Naive B cell (primary cell): ENCODE results near the gene C4orf50. TPM values are rescaled to one million over a fixed set of nuclear protein-coding genes. Genes with fewer than 3 reads are reported as not detected.

Experiments used
- ATAC-seq, 2 donors: fragments of 150-1000 bp; cut with Tn5 transposase; 2 replicates each; pipeline ENCODE4 v1.10.0; 2021; ENCODE audit warnings: low read depth in 2 of 2, mild to moderate bottlenecking in 2 of 2, moderate library complexity in 2 of 2
- DNase-seq: peaks from one replicate; pipeline ENCODE4 v3.0.0; 2022
- H3K27ac Mint-ChIP-seq, 6 donors: one replicate each; pipeline ENCODE4 v1.8.0; 2020 to 2022; ENCODE audit warnings: mild to moderate bottlenecking in 6 of 6, mixed read lengths in 6 of 6, moderate library complexity in 5 of 6, inconsistent platforms in 2 of 6
- H3K27me3 Mint-ChIP-seq, 3 donors: one replicate each; pipeline ENCODE4 v1.8.0; 2021 to 2022; ENCODE audit warnings: mixed read lengths in 3 of 3, mild to moderate bottlenecking in 1 of 3
- H3K36me3 Mint-ChIP-seq, 2 donors: one replicate each; pipeline ENCODE4 v1.8.0; 2020 to 2022; ENCODE audit warnings: mixed read lengths in 2 of 2, inconsistent platforms in 1 of 2, mild to moderate bottlenecking in 1 of 2
- H3K4me1 Mint-ChIP-seq, 3 donors: one replicate each; pipeline ENCODE4 v1.8.0; 2020 to 2022; ENCODE audit warnings: mixed read lengths in 3 of 3, inconsistent platforms in 1 of 3, mild to moderate bottlenecking in 1 of 3, moderate library complexity in 1 of 3
- H3K4me3 Mint-ChIP-seq, 8 donors: one replicate each; pipeline ENCODE4 v1.8.0; 2020 to 2022; ENCODE audit warnings: mild to moderate bottlenecking in 8 of 8, mixed read lengths in 8 of 8, moderate library complexity in 8 of 8, inconsistent platforms in 2 of 8
- H3K9me3 Mint-ChIP-seq, 7 donors: one replicate each; pipeline ENCODE4 v1.8.0; 2020 to 2022; ENCODE audit warnings: mixed read lengths in 7 of 7, mild to moderate bottlenecking in 5 of 7, inconsistent platforms in 2 of 7, moderate library complexity in 1 of 7
- polyA plus RNA-seq, 6 donors: library from polyadenylated mRNA; unstranded; fragments of 300-500 nt; fragmentation: Illumina TruSeq; gene quantifications; one replicate each; pipeline ENCODE4 v1.2.3, GENCODE V29; 2021; ENCODE audit warnings: low read depth in 6 of 6

Gene C4orf50
- polyA plus RNA-seq, 6 donors from 2014 or later = not detected

DNA sequence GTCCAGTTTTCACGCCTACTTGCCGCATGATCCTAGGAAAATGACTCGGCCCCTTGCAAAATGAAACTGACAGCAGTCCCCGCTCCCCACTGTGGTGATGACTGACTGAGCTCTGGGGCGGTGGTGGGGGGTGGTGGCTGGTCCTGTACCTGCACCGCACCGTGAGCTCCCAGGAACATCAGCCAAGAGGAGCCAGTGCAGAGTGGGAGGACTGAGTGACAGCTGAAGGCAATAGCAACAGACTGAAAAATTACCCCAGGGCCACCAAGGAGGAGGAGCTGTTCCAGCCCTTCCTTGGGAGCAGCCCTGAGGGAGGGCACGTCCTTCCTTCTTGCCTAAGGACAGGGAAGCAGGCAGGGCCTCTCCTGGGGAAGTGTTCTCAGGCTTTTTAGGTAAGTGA, 2.4 kb upstream of the C4orf50 start:
- Mint-ChIP-seq H3K36me3 (no peaks in the 10 kb centered on the region), H3K27ac (no peak overlapping the region), H3K4me3 (no peak overlapping the region), H3K4me1 (no peaks in the 10 kb centered on the region), H3K27me3 (peaks cover 16 to 30% (median 24%) of the 10 kb centered on the region in 3 donors), H3K9me3 (no peaks in the 10 kb centered on the region)
- ATAC-seq (no peak), DNase-seq (no peak)

DNA sequence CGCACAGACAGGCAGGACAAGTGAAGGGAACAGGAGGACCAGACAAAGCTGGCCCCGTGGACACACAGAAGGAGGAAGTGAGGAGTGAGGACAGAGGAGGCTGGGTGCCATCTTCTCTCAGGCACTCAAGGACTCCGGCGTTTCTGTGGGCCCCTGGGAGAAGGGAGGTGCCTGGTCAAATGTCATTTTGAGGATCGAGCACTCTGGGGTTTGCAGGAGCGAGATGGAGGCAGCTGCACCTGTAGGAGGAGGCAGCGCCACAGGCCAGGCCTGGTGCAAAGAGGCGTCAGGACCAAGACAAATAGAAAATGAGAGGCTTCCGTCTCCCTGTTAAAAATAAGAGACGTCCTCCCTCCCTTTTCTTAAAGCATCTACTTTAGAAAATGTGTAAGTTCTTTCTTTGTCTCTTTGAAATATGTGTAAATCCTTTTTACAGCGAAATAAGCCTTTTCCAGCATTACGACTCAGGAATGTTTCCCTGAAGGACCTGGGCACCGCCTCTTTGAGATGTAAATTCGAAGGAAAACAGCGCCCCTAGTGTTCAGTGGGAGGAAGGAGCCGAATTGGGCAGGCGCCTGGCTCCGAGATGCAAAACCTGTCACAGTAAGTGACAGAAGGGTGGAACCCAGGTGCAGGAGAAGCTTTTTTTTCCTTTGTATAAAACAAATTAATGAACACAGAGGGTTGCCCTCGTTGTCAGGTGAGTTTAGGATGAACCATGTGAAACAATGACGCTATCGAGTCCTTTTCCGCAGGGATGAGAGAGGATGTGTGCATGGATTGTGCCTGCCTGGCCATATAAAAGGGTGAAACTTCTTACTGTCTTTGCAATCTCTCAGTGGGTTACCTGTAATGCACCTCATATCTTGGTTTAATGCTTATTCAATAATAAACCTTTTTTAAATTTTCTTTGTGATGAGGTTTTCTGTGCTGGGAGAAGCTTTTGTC, 1.4 kb upstream of the C4orf50 start:
- peaks cover 16 to 36% (median 24%) of the 10 kb centered on the region in 3 donors for H3K27me3 Mint-ChIP-seq
- H3K9me3 Mint-ChIP-seq = no peaks in the 10 kb centered on the region
- no peaks in the 10 kb centered on the region for H3K36me3 Mint-ChIP-seq
- ATAC-seq (no peak), DNase-seq (no peak)
- H3K4me3 Mint-ChIP-seq = no peak overlapping the region
- H3K4me1 Mint-ChIP-seq = no peaks in the 10 kb centered on the region
- H3K27ac Mint-ChIP-seq = no peak overlapping the region

DNA sequence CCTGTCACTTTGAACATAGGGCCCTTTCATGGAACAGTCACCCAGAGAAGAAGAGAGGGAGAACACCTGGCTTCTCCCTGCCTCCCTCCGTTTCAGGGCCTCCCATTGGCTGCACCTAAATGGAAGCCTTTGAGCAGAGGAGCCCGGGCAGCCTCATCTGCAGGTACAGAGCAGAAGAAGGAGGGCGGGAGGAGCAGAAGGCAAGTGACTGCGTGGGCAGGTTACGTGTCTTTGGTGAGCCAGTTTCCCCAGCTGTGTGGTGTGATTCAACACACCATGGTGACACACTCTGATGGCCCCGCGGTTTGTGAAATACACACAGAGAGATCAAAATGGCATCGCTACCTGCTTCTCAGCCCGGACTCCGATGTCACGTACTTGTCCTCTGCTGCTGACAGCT, 431 bp downstream of the C4orf50 start:
- no peak overlapping the region for H3K27ac Mint-ChIP-seq
- ATAC-seq (no peak), DNase-seq (no peak)
- H3K9me3 Mint-ChIP-seq = no peaks in the 10 kb centered on the region
- peaks cover 18 to 26% (median 24%) of the 10 kb centered on the region in 3 donors for H3K27me3 Mint-ChIP-seq
- no peaks in the 10 kb centered on the region for H3K4me1 Mint-ChIP-seq
- no peaks in the 10 kb centered on the region for H3K36me3 Mint-ChIP-seq
- no peak overlapping the region for H3K4me3 Mint-ChIP-seq

DNA sequence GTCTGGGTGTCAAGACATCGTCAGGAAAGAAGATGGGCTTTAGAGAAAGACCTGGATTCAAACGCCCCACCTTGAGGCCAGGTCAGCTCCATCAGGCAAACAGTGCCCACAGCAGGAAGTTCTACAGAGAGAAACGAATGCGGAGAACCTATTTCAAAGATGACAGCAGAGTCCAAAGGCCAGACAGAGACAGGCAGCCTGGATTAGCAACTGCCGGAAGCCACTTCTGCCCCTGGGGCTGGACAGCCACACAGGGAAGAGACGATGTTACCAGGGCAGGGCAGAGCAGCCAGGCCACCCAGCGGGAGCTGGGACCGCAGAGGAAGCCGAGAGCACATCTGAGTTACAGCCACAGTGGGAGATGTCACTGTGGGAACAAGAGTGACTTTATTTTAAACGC, 1.2 kb downstream of the C4orf50 start:
- Mint-ChIP-seq H3K27ac (no peak overlapping the region), H3K4me1 (no peaks in the 10 kb centered on the region), H3K27me3 (peaks cover 22 to 30% (median 24%) of the 10 kb centered on the region in 3 donors), H3K36me3 (no peaks in the 10 kb centered on the region), H3K4me3 (no peak overlapping the region), H3K9me3 (no peaks in the 10 kb centered on the region)
- ATAC-seq (no peak), DNase-seq (no peak)

DNA sequence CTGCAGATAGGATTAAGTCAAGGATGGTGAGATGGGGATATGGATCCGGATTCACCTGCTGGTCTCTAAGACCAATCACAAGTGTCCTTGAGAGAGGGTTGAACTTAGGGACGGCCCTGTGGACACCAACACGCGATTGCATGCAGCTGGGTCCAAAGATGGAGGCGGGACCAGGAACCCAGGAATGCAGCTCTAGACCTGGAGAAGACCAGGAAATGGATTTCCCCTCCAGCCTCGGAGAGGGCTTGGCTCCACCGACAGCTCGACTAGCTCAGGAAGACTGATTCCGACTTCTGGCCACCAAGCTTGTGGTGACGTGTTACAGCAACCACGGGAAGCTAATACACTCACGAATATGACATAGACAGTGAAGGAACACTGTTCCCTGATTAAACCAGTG, 4.7 kb downstream of the C4orf50 start:
- no peak overlapping the region for H3K4me3 Mint-ChIP-seq
- H3K36me3 Mint-ChIP-seq = no peaks in the 10 kb centered on the region
- no peak overlapping the region for H3K27ac Mint-ChIP-seq
- no peaks in the 10 kb centered on the region for H3K9me3 Mint-ChIP-seq
- ATAC-seq (no peak), DNase-seq (no peak)
- H3K4me1 Mint-ChIP-seq = peaks cover 0 to 4% (median 0%) of the 10 kb centered on the region in 3 donors
- H3K27me3 Mint-ChIP-seq = peaks cover 39 to 48% (median 45%) of the 10 kb centered on the region in 3 donors

DNA sequence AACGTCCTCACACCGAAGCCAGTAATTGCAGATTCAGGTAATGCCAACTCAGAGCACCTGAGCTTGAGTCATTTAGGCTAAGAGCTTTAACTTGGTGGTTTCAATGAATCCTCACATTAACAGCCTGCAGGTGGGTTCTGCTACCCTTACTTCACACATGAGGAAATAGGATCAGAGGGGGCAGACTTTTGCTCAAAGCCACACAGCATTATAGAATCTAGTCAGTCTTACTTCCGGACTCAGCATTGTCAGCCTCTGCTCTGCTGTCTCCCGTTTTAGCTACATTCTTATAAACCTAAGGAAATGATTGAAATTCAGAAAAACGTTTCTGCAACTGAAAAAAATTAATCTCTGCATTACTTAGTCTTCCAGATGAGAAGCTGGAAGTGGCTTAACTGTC, 6.0 kb downstream of the C4orf50 start:
- Mint-ChIP-seq H3K36me3 (peaks cover 0 to 6% of the 10 kb centered on the region in 2 donors), H3K9me3 (no peaks in the 10 kb centered on the region), H3K4me1 (peaks cover 0 to 4% (median 4%) of the 10 kb centered on the region in 3 donors), H3K4me3 (no peak overlapping the region), H3K27me3 (peaks cover 40 to 44% (median 43%) of the 10 kb centered on the region in 3 donors), H3K27ac (no peak overlapping the region)
- DNase-seq = no peak
- ATAC-seq = no peak

DNA sequence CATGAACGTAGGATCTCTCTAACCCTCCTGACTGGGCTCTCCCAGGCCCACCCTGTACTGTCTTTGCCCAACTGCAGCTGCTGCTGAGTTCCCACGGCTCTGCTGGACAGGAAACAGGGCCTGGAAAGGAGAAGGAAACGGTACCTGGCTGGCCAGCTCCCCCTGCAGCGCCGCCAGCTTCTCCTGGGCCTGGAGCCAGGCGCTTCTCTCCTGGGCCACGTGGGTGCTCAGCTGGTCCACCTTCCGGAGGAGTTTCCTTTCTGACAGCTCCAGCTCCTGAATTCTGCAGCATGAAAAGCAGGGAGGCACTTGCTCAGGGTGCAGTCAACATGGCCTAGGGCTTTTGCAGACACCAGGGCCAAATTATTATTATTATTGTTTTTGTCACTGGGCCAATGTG, 6.5 kb downstream of the C4orf50 start:
- ATAC-seq (no peak), DNase-seq (no peak)
- peaks cover 0 to 5% (median 0%) of the 10 kb centered on the region in 7 donors for H3K9me3 Mint-ChIP-seq
- H3K36me3 Mint-ChIP-seq = peaks cover 0 to 11% of the 10 kb centered on the region in 2 donors
- H3K4me3 Mint-ChIP-seq = no peak overlapping the region
- H3K27me3 Mint-ChIP-seq = peaks cover 44 to 49% (median 46%) of the 10 kb centered on the region in 3 donors
- H3K4me1 Mint-ChIP-seq = peaks cover 0 to 4% (median 4%) of the 10 kb centered on the region in 3 donors
- no peak overlapping the region for H3K27ac Mint-ChIP-seq

DNA sequence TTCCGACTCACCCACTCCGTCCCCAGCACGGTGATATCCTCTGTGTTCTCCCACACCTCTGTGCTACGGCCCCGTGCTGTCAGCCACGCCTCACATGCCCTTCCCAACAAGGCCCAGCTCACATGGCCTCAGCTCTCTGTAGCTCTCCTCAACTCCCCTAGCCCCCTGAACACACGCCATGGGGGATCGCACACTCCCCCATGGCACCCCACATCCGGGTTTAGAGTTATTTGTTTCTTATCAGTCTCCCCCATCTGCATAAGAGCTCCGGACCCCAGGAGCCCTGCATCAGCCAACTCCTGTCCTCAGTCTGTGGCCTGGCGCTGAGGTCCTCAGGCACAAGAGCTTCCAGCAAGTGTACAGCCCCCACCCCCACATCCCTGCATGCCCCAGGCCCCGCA, 7.0 kb downstream of the C4orf50 start:
- H3K4me3 Mint-ChIP-seq = no peak overlapping the region
- no peak overlapping the region for H3K27ac Mint-ChIP-seq
- H3K36me3 Mint-ChIP-seq = peaks cover 0 to 13% of the 10 kb centered on the region in 2 donors
- H3K9me3 Mint-ChIP-seq = peaks cover 0 to 5% (median 0%) of the 10 kb centered on the region in 7 donors
- H3K4me1 Mint-ChIP-seq = peaks cover 0 to 4% (median 4%) of the 10 kb centered on the region in 3 donors
- peaks cover 42 to 52% (median 48%) of the 10 kb centered on the region in 3 donors for H3K27me3 Mint-ChIP-seq
- DNase-seq (no peak), ATAC-seq (no peak)

DNA sequence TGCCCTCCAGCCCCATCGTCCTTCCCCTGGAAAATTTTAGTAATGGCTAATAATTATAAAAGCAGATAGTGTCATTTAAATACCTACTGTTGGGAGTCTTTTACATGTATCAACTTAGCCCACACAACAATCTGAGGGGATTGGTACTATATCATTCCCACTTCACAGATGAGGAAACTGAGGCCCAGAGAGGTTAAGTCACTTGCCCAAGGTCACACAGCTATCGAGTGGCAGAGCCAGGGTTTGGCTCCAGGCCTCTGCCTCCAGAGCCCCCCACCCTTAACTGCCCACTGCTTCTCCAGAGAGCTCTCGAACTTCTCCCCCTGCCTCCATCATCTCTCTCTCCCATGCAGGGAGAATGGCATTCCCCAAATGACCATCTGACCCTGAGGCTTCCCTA, 7.4 kb downstream of the C4orf50 start:
- H3K4me1 Mint-ChIP-seq = peaks cover 0 to 4% (median 4%) of the 10 kb centered on the region in 3 donors
- ATAC-seq = no peak
- peaks cover 45 to 52% (median 48%) of the 10 kb centered on the region in 3 donors for H3K27me3 Mint-ChIP-seq
- H3K9me3 Mint-ChIP-seq = peaks cover 0 to 5% (median 0%) of the 10 kb centered on the region in 7 donors
- H3K36me3 Mint-ChIP-seq = peaks cover 0 to 13% of the 10 kb centered on the region in 2 donors
- no peak overlapping the region for H3K27ac Mint-ChIP-seq
- no peak overlapping the region for H3K4me3 Mint-ChIP-seq
- DNase-seq = no peak

DNA sequence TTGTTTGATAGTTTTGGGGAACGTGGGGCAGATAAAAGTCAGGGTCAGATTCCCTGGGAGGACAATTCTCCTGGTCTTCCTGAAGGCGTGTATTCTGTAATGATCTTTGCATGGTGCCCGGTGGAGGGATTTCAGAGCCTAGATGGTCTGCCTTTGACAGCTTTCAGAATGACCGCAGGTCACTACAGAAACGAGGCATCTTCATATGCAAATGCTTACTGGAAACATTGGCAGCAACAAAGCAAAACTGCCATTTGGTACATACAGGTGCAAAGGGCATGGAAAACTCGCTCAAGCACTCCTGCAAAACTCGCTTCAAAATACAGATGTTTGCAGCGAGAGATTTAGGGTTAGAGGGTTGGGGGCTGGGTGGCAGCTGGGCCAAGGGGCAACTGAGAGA, 8.8 kb downstream of the C4orf50 start:
- no peak overlapping the region for H3K4me3 Mint-ChIP-seq
- H3K9me3 Mint-ChIP-seq = peaks cover 0 to 5% (median 0%) of the 10 kb centered on the region in 7 donors
- H3K27ac Mint-ChIP-seq = no peak overlapping the region
- ATAC-seq (no peak), DNase-seq (no peak)
- H3K4me1 Mint-ChIP-seq = peaks cover 0 to 4% (median 4%) of the 10 kb centered on the region in 3 donors
- H3K27me3 Mint-ChIP-seq = peaks cover 45 to 48% (median 47%) of the 10 kb centered on the region in 3 donors
- peaks cover 0 to 13% of the 10 kb centered on the region in 2 donors for H3K36me3 Mint-ChIP-seq

DNA sequence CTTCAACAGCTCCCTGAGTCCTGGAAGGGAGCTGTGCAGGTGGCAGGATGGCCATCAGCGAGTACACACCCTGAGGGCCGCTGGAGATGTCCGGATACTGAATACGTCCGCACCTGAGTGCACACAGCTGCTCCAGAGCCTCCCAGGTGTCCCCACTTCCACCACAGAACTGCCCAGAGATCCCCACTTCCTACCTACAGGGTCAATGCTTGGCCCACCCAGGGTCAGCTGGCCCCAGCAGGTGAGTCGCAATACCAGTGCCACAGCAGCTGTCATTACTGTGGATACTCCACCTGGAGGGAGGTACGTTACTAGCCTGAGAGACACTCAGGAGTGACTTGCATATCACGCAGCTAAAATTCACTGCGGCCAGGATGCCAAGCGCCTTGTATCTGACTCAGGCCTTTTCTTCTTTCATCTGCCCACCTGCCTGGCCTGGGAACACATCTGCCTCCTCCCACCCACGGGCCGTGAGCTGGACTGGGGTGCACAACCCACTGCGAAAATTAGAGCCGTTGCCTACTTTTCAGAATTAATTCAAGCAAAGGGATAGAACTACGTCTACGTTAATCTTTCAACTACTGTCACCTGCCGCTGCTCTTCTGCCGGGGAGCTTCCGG, 9.4 kb downstream of the C4orf50 start:
- Mint-ChIP-seq H3K4me1 (peaks cover 0 to 4% (median 4%) of the 10 kb centered on the region in 3 donors), H3K36me3 (peaks cover 0 to 13% of the 10 kb centered on the region in 2 donors), H3K27ac (no peak overlapping the region), H3K27me3 (peaks cover 45 to 48% (median 47%) of the 10 kb centered on the region in 3 donors), H3K4me3 (no peak overlapping the region), H3K9me3 (peaks cover 0 to 5% (median 0%) of the 10 kb centered on the region in 7 donors)
- ATAC-seq = no peak
- DNase-seq = no peak

DNA sequence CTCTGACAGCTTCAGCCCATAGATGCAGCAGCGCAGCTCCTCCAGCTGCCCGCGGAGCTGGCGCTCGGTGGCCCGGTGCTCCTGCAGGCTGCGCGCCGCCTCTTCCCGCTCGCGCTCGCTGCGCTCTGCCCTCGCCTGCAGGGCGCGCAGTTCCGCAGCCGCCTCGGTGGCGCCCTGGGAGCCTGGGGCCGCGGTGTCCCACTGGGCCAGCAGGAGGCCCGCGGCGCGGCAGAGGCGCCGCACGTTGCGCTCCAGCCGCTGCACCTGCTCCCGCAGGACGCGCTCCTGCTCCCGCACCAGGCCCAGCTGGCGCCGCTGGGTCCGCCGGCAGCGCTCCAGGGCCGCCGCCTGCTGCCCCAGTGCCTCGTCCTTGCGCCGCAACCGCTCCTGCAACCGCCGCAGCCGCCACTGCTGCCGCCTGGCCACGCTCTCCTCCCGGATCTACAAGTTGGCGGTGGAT, 10.1 kb downstream of the C4orf50 start:
- H3K36me3 Mint-ChIP-seq = peaks cover 0 to 13% of the 10 kb centered on the region in 2 donors
- ATAC-seq = no peak
- H3K4me3 Mint-ChIP-seq = peak overlapping the region in 1 of 8 donors; percentile 29
- DNase-seq = no peak
- H3K4me1 Mint-ChIP-seq = peaks cover 0 to 4% (median 4%) of the 10 kb centered on the region in 3 donors
- H3K9me3 Mint-ChIP-seq = peaks cover 0 to 5% (median 0%) of the 10 kb centered on the region in 7 donors
- H3K27ac Mint-ChIP-seq = no peak overlapping the region
- H3K27me3 Mint-ChIP-seq = peaks cover 45 to 48% (median 47%) of the 10 kb centered on the region in 3 donors

DNA sequence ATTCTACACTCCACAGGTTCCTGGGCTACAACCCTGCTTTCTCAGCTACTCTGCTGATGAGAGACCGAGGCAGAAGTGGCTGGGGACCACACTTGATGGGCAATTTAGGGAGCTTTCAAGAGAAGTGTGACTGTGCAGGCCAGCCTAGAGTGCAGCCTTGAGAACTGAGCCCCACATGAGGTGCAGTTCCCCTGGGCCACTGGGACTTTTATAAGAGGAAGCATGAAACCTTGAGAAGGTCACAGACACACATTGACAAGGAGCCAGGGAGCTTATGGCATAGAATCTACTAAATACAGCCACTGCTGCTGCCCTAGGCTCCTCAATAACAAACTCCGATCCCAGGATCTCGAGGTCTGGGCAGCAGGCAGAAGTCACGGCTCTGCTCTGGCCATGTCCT, 13.1 kb downstream of the C4orf50 start:
- Mint-ChIP-seq H3K27me3 (peaks cover 27 to 33% (median 30%) of the 10 kb centered on the region in 3 donors), H3K4me1 (peaks cover 0 to 4% (median 0%) of the 10 kb centered on the region in 3 donors), H3K36me3 (peaks cover 0 to 13% of the 10 kb centered on the region in 2 donors), H3K4me3 (no peak overlapping the region), H3K9me3 (peaks cover 0 to 5% (median 0%) of the 10 kb centered on the region in 7 donors), H3K27ac (no peak overlapping the region)
- ATAC-seq (no peak), DNase-seq (no peak)
